HG02943 (cell line): Measurements from ENCODE around the gene SH3D19.

Experiments
- ATAC-seq: cut with Tn5 transposase; IDR thresholded peaks from one replicate; pipeline ENCODE4 v1.9.1; 2021; ENCODE audit warnings: mild to moderate bottlenecking, low read depth, moderate library complexity; ENCODE audit not compliant: unreplicated experiment

The SH3D19 gene

GRCh38 chr4:151325111-151325948, at the start of gene SH3D19:
Gene SH3D19 (minus strand): TSS chr4:151325605. CDS start chr4:151325352, 253 bp downstream.
- ATAC-seq, result no peak

DNA sequence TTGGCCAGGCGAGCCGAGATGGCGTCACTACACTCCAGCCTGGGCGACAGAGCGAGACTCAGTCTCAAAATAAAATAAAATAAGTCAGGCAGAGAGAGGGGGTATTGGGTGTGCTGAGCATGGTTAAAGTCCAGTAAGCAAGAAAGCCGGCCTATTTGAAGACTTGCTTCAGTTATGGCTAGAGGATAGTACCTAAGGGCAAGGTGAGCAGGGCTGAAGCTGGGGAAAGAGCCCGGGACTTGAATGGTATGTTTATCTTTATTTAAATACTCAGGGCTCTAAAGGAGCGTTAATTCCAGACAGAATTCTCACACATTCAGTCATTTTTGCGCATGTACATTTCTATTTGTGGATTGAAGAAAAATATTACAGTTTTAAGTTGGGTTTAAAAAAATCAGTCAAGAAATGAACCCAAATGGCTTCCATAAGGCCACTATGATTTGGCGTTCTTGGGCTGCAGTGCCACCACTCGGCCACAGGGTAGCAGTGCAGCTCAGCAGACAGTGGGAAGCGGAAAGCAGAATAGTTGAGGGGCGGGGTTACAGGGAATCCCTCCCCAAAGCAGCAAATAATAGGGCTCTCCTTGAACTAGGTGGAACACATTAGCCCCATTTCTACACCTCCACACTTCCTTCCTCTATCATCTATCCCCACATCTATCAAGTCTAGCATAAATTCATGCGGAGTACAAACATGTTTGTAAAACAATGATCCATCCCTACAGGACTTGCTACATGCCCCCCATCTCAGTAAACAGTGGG, 37.2 kb upstream of the SH3D19 start:
- ATAC-seq, result peak; percentile 81

- ATAC-seq, result no peak
Observed at GRCh38 chr4:151361966-151362365, 36.6 kb upstream of the SH3D19 start.

DNA sequence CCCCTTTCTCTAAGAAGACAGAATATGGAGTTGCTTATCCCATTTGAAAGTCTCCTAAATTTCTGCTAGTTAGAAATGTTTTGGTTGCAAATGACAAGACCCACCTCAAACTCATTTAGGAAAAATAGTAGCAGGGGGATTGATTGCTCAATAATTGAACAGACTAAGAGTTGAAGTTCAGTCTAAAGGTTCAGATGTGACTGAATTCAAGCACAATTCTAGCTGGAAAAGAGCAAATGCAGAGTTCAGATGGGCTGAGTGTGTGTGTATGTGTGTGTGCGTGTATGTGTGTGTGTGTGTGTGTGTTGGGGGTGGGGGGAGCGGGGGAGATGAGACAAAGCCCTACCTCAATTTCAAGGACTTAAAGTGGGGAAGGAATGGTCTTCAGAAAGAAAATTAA, 35.7 kb upstream of the SH3D19 start:
- no peak for ATAC-seq

DNA sequence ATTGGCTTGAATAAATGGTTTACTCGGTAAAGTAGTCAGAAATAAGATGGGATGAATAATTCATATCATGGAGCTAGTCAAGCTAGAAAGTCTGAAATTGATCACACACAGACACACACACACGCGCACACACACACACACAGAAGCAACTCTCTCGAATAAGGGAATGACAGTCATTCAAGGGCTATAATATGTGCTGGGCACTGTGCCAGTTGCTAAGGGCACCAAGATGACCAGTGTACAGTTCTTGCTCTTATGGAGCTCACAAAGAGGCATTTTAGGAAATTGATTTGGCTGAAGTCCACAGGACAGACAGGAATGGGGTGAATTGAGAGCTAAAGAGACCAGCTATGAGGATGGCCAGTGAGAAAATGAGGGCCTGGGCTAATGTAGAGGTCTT, 34.2 kb upstream of the SH3D19 start:
- no peak for ATAC-seq

DNA sequence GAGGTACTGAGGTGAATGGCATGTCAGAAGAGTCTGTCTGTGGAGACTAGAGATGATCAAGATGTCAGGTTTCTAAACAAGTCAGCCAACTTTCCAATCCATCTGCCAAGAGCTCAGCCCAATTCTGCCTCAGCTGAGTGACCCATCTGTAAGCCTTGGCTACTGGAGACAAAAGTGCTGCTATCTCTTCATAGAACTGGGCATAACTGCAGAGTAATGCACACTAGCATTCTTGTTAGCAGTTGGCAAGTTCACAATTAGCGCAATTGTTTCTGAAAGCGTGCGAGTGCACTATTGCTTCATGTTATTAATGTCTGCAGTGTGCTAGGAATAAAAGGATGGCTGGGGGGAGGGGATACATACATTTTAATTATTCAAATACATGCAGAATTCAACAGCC, 32.9 kb upstream of the SH3D19 start:
- no peak for ATAC-seq

GRCh38 chr4:151356510-151356909, 31.1 kb upstream of the SH3D19 start:
- ATAC-seq, result no peak

DNA sequence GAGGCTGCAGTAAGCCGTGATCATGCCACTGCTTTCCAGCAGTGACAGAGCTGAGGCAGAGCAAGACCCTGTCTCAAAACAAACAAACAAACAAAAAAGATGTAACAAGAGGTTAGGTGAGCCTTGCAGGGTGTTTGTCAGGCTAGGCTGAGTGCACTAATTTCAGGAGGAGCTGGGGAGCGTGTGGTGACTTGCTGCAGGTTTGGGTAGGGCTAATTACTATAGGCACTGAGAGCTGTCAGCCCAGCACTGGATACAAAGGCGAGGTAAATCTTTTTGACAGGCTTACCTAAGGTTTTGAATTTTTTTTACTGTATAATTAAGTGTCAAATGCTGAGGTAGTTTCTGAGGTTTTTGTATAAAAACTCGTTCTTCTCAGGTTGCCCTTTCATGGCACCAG, 29.8 kb upstream of the SH3D19 start:
- ATAC-seq, result no peak

GRCh38 chr4:151347490-151348235, 22.3 kb upstream of the SH3D19 start:
- ATAC-seq, result no peak

DNA sequence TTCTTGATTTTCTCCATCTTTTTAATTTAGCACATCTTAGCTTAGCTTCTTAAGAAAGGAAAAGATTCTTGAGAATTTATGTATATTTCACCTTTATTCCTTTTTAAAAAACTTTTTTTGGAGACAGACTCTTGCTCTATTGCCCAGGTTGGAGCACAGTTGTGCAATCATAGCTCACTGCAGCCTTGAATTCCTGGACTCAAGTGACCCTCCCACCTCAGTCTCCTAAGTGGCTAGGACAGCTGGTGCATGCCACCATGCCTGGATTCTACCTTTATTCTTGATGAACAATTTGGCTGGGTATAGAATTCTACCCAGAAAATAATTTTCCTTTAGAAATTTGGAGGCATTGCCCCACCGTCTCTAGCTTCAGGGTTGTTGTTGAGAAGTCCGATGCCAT, 19.5 kb upstream of the SH3D19 start:
- ATAC-seq, result no peak

DNA sequence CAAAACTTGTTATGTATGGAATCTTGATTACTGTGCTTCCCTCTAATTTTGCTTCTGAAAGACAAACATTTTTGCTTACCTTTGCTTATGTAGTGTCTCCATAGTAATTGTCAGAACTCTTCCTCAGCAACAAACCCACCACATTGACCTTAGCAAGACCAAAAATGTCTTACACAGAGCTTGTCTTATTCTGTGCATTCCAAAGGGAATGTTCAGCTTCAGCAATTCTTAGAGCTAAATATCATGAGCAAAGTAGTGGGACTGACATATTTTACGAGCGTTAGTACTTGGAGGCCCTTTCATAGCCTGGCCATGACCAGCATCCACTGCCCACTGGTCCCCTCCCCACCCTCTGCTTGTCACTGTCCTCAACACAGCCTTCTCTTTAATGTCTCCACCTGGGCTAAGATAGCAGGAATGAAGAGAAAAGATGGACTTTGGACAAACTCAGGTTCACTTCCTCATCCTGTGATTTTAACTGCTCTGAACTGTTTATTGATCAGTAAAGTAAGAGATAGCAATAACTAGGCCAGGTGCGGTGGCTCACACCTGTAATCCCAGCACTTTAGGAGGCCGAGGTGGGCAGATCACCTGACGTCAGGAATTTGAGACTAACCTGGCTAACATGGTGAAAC, 15.5 kb upstream of the SH3D19 start:
- no peak for ATAC-seq

GRCh38 chr4:151339467-151339866, 14.1 kb upstream of the SH3D19 start:
- no peak for ATAC-seq

DNA sequence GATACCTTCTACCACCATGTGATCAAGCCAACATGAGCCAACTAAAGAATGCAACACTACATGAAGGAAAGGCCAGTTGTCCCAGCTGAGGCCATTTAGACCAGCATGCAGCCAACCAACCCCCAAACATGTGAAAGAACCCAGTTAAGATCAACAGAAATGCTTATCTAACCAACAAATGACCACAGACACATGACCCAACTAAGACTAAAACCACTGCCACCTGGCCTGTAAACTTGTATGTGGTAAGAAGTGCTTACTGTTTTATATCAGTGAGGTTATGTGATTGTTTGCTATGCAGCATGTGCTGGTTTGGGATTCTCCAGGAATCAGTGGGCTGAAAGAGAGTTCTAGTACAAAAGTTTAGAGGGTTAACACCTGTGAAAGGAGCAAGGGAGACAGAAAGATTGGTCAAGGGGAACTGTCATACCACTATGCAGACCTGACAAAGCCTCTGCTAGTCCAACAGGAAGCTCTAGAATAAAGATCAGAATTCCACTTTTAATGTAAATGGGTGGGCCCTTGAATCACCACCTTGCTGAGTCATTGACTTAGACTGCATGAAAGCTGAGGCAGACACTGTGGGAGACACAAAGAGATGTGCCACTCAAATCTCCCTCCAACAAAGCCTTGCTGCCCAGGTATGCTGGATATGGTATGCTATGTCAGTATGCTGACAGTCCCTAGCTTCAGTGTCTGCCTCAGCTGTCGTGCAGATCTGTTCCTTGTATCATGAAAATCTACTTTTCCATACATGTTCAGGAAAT, 6.1 kb upstream of the SH3D19 start:
- ATAC-seq, result no peak

DNA sequence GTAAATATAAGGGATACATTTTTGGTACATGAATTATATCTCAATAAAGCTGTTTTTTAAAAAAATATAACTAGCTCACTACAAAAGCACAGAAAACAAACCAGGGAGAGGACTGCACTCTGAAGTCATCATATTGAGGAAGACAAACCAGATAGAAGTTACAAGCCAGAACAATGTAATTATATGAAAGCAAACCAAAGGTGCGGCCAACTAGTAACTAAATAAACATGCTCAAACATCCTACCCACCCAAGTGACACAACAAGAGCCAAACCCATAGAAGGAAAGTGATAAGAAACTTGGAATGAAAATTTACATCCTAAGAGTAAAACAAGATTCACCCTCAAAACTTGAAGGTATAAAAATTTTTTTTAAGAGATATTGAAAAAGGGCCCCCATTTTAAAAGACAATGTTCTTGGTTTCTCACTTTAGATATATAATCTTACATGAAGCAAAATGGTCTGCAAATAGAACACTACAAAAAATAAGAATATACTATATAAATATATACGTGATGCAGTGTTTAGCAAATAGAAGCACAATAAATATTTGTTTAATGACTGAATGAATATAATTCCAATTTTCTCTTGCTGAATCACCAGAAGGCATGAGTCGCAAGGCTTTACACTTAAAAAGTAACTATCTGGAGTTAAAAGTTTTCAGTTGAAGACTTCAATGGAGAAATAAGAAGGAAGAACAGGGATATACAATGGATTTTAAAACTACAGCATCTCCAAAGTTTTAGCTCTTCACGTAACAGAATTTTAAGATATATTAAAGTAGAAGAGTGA, 4.0 kb upstream of the SH3D19 start:
- no peak for ATAC-seq

DNA sequence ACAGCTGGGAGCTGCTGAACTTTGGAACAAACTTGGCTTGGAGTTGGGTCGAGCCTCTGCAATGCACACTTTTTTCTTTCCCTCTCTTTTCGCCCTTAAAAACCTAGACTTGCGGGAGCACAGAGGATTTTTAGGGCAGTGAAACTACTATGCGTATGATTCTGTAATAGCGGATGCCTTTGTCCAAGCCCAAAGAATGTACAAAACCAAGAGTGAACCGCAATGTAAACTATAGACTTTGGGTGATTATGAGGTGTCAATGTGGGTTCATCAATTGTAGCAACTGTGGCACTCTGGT, 493 bp upstream of the SH3D19 start:
- no peak for ATAC-seq

DNA sequence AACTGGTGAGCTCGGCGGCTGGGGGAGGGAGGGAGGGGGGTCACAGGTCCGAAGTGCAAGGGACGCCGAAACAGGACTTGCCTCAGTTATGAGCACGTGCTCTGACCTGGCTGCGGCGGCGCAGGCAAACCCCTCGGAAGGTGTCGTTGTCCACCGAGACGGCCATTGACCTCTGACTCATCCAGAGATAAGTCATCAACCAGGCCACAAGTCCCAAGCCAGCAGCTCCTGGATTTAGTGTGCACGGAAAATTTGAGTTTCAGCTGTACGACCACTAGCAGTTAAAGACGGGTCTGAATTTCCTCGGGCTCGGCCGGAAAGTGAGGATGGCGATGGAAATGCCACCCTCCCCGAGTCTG, 674 bp downstream of the SH3D19 start:
- ATAC-seq, result no peak

- no peak for ATAC-seq
Observed at GRCh38 chr4:151324124-151324751, 1.2 kb downstream of the SH3D19 start.

DNA sequence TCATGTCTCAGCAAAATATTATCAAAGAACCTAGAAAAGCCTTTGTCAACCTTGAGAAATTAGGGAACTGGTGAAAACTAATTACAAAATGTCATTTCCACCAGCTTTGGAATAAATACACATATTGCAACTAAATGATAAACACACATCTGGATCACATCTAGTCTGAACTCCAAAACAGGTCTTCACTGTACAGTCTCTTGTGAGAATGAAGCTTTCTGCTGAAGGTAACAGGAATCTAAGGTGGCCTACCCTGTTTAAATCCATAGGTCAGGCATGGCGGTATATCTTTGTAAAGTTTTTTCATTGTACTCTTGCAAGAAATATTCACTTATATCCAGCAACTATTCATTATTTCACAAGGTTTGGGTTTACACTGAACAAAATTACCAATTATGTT, 1.7 kb downstream of the SH3D19 start:
- no peak for ATAC-seq

DNA sequence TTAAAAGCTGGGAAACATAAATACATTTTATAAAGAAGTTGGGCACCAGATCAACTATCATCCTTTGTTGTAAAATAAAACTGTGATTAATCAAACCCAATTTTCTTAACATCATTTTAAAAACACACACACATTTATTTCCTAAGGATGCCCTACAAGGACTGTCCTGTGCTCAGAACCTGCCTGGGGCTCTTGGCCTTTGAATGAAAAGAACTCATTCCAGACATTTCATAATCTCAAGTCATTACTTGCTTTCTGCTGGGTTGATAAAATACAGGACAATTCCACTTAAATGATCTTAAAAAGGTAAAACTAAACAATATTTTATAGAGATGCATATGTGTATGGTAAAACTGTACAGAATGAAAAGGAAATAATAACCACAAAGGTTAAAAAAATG, 2.8 kb downstream of the SH3D19 start:
- ATAC-seq, result no peak
